ENCODE results near the gene FLYWCH2.
"Not testable (repeated sequence)": the region's sequence is repeated elsewhere in the genome, so short reads cannot be mapped to it uniquely, and the experiment has no call there.

Gene FLYWCH2

DNA sequence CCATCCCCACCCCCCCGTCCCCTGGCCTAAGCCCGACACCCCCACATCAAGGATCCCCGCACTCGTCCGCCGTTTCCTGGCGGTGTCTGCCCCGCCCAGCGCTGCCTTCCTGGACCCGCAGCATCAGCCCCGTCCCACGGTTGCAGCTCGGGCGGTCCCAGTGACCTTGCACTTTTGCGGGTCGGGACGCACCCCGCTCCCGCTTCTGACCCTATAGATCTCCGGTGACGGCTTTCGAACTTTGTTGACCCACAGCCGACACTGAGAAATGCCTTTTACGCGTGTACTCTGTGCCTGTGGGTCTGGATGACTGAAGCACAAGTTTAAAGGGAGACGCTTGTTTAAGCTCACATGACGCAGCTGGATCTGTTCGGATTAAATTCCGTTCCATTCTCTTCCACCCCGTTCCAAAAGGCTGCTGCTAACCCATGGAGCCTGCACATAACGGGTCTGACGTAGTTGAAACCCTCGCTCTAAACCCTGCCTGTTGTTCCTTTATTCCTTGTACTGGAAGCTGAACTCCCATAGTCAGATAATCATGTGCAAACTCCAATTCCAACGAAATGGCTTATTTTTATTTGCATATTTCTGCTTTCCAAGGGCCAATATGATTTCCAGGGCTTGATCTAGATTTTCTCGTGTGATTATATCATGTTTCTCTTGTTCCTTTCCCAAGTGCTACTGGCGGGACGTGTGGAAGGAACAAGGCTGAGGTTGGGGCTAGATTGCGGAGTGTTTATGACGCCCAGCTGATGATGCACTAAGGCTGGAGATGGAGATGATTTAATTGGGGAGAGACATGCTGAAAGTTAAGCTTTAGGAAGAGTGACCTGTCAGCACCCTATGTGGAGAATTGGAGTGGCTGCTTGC is 29.6 kb downstream of the FLYWCH2 start:
- peak; percentile 21 for DNase-seq (ENCODE audit: low read depth, low spot score)

DNA sequence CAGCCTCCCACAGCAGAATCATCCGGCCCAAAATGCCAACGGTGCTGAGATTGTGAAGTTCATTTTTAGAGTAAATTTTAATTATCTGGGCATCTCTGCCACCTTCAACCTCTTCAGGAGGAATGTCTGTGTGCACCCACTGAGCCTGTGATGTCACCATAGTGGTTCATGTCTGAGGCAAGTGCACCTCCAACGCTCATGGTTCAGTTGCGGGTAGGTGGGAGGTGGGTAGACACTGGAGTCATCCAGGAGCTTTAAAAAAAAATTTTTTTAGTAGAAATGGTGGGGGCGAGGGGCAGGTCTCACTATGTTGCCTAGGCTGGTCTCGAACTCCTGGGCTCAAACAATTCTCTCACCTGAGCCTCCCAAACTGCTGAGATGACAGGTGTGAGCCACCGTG is 30.6 kb downstream of the FLYWCH2 start:
- DNase-seq (ENCODE audit: low read depth, low spot score), result no peak

DNA sequence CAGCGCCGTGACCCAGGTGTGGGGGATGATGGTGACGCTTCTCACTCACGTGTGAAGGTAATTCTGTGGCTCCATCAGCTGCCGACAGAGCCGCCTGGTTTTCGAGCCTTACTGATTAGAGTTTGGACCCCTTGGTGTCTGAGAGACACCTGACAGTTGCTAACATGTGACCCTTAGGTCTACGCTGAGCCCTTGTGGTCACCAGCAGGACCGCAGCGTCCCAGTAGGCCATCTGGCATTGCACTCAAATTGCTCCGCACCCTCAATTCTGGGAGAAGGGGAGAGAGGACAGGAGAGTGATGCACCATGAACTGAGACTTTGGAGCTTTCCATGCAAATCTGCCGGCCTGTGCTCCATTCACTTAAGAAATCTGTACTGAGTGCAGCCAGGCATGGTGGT is 31.2 kb downstream of the FLYWCH2 start:
- no peak for DNase-seq (ENCODE audit: low read depth, low spot score)

DNA sequence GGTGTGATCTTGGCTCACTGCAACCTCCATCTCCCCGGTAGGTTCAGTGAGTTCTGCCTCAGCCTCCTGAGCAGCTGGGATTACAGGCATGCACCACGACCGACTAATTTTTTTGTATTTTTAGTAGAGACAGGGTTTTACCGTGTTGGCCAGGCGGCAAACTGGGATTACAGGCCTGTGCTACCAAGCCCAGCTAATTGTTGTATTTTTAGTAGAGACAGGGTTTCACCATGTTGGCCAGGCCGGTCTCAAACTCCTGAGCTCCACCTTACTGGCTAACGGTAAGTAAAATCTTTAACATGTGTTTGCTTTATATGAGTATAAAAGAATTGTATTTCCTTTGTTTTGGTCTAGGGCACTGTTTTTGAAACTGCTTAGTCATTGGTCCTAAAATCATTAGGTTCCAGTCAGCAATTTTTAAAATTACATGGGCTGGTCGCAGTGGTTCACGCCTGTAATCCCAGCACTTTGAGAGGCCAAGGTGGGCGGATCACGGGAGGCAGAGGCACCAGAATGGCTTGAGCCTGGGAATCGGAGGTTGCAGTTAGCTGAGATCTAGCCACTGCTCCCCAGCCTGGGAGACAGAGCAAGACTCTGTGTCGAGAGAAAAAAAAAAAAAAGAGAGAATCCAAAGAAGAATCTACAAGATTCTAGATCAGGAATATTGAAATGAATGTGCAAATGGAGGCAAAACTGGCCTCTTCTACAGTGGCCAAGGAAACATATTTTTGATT is 32.3 kb downstream of the FLYWCH2 start:
- DNase-seq (ENCODE audit: low read depth, low spot score), result no peak

DNA sequence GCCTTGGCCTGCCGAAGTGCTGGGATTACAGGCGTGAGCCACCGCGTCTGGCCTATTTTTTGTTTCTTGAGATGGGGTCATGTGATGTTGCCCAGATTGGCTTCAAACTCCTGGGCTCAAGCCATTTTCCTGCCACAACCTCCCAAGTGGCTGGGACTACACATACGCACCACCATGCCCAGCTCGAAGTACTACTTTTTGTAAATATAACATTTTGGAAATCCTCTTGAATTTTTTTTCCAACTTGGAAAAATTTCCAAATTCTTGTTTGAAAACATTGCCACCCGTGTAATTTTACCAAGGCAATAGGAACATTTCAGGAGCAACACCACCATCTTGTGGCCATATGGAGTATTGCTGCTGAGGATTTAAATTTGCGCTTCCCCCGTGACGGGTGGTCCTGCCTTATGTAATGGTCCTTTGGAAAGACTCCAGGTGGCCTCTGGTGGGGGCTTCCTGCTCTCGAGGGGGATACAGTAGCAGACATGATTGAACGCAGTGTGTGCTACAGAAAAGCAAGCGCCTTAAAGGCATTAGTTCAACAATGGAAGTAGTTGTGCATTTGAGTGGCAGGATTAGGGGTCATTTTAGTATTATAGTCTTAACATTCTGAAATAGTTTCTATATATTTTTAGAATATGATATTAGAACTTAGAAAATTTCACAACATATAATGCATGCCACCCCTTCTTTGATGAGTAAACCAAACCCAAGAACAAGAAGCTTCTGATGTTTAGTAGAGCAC is 36.7 kb downstream of the FLYWCH2 start:
- DNase-seq (ENCODE audit: low read depth, low spot score), result peak; percentile 32

DNA sequence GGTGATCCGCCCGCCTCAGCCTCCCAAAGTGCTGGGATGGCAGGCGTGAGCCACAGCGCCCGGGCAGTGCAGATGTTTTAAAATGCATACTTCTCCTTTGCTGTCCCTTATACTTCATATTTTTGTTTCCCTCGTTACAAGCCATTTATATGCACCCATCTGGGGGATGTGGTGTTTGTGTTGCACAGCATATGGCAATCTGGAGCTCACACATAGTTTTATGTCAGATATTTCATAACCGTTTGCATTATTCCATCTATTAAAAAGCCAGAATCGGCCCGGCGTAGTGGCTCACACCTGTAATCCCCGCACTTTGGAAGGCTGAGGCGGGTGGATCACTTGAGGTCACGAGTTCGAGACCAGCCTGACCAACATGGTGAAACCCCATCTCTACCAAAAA is 40.5 kb downstream of the FLYWCH2 start:
- DNase-seq (ENCODE audit: low read depth, low spot score), result no peak

DNA sequence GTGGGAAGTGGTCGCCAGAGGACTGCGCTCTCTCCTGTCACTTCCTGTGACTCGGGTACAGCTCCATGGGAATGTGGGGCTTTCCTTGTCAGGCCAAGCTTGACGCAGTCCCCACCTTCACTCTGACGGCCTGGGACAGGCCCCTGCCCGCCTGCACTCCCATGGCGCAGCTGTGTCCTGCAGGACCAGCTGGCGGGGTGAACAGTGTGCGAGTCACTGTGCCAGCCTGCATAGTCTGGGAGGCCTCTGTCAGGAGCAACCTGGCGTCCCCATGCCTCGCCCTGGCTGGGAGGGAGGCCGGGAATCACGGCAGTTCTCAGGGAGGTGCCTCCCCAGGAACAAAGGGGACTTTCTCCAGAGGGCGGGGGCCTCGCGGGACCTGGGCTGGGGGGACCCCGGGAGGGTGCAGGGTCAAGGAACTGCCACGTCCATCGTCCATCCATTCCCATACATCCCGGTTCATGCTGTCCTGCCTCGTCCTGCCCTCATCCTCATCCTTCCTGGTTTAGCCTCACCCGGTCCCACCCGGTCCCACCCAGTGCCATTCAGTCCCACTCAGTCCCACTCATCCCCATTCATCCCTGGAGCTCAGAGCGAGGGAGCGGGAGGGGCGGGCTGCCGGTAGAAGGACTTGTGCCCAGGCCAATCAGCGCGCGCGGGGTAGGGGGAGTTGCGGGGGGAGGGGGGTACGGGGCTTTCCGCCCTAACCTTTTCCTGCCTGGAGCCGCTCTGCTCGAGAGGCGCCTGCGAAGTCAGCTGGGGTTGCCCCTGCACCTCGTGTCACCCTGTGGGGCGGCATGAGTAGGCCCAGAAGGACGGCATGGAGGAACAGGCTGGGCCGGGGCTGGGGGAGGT is 42.1 kb downstream of the FLYWCH2 start:
- DNase-seq (ENCODE audit: low read depth, low spot score), result no peak

DNA sequence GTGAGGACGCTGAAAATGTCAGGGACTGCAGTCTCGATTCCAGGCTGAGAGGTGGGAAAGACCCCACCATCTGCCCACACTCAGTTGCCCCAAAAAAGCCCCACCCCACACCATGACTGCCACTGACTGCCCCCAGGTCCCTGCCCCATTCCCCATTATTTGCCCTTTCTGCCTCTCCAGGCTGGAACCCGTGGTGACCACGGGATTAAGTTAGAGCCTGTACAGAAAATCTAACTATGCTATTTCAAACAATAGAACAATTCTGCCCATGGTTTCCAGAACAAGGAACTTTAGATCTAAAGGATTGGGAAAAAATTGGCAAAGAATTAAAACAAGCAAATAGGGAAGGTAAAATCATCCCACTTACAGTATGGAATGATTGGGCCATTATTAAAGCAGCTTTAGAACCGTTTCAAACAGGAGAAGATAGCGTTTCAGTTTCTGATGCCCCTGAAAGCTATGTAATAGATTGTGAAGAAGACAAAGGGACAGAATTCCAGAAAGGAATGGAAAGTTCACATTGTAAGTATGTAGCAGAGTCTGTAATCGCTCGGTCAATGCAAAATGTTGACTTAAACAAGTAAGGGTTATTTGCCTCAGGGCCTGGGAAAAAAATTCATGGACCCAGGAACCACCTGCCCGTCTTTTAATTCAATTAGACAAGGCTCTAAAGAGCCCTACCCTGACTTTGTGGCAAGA is 43.1 kb downstream of the FLYWCH2 start:
- DNase-seq (ENCODE audit: low read depth, low spot score), result no peak

DNA sequence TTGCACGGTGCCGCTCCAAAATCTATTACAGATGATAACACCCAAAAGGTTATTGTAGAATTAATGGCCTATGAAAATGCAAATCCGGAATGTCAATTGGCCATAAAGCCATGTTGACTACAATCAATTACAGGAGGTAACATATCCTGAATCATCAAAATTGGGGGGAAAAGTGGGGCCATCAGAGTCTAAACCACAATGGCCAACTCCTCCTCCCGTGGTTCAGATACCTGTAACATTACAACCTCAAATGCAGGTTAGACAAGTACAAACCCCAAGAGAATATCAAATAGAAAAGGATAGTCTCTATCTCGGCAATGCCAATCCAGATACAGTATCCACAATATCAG is 43.6 kb downstream of the FLYWCH2 start:
- DNase-seq (ENCODE audit: low read depth, low spot score), result no peak

DNA sequence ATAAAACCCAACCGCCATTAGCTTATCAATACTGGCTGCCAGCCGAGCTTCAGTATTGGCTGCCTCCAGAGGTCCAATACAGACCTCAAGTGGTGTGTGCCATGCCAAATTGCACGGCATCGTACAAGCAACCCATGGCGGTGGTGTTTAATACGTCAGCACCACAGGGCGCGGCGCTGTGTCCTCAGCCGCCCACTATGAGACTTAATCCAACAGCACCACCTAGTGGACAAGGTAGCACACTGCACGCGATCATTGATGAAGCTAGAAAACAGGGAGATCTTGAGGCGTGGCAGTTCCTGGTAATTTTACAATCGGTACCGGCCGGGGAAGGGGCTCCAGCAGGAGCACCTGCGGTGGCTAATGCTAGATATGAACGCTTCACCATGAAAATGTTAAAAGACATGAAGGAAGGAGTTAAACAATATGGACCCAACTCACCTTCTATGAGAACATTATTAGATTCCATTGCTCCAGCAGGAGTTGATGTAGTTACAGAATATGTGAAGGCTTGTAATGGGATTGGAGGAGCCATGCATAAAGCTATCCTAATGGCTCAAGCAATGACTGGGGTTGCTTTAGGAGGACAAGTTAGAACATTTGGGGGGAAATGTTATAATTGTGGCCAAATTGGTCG is 44.1 kb downstream of the FLYWCH2 start:
- DNase-seq (ENCODE audit: low read depth, low spot score), result peak; percentile 73

DNA sequence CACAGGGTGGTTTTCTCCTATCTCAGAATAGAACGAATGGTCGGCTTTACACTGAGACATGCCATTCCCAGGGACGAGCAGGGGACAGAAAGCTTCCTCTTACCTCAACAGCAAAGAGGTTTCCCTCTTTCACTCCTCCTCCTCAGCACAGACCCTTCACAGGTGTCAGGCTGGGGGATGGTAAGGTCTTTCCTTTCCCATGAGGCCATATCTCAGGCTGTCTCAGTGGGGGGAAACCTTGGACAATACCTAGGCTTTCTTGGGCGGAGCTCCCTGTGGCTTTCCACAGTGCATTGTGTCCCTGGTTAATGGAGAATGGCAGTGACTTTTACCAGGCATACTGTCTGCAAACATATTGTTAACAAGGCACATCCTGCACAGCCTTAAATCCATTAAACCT is 45.1 kb downstream of the FLYWCH2 start:
- DNase-seq (ENCODE audit: low read depth, low spot score), result not testable (repeated sequence)

DNA sequence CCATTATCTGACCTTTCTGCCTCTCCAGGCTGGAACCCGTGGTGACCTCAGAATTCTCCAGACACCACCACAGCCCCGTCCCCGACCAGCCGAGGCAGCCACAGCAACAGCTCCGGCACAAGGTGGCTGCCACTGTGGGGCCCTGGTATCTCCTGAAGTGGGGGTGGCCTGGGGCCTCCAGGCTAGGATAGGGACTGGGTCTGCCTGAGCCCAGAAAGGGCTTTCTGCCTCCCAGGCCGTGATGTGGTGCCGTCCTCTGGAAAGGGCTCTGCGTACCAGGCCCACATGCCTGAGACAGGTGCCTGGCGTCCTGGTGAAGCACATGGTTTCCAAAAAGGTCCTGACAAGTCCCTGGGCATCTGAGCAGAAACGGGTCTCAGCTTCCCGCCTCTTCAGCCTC is 45.8 kb downstream of the FLYWCH2 start:
- no peak for DNase-seq (ENCODE audit: low read depth, low spot score)

DNA sequence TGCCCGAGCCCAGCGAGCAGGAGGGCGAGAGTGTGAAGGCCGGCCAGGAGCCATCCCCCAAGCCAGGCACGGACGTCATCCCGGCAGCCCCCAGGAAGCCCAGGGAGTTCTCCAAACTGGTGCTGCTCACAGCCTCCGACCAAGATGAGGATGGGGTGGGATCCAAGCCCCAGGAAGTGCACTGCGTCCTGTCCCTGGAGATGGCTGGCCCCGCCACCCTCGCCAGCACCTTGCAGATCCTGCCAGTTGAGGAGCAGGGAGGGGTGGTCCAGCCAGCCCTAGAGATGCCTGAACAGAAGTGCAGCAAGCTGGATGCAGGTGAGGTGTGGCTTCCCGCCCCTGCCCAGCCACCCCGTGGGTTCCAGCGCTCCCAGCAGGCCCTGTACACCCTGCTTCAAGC is 46.7 kb downstream of the FLYWCH2 start:
- no peak for DNase-seq (ENCODE audit: low read depth, low spot score)

DNA sequence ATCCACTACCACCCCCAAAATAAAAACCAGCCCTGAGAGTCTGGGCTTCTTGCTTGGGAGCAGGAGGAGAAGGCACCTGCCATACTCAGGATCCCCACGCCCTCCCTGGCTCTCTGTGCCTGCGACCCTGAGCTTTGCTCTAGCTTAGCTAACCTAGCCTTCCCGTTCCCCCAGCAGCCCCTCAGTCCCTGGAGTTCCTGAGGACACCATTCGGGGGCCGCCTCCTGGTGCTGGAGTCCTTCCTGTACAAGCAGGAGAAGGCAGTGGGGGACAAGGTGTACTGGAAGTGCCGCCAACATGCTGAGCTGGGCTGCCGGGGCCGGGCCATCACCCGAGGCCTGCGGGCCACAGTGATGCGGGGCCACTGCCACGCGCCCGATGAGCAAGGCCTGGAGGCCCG is 47.2 kb downstream of the FLYWCH2 start:
- no peak for DNase-seq (ENCODE audit: low read depth, low spot score)

DNA sequence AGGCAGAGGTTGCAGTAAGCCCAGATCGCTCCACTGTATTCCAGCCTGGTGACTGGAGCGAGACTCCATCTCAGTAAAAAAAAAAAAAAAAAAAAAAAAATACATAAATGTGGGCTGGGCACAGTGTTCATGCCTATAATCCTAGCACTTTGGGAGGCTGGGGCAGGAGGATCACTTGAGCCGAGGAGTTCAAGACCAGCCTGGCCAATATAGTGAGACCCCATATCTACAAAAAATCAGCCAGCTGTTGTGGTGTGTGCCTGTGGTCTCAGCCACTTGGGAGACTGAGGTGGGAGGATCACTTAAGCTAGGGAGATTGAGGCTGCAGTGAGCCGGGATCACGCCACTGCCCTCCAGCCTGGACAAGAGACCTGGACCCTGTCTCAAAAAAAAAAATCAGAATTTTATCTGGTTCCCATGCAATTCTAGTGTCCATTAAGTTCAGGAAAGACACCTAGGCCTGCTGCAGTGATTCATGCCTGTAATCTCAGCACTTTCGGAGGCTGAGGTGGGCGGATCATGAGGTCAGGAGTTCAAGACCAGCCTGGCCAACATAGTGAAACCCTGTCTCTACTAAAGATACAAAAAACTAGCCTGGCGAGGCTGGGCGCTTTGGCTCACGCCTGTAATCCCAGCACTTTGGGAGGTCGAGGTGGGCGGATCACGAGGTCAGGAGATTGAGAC is 48.4 kb downstream of the FLYWCH2 start:
- not testable (repeated sequence) for DNase-seq (ENCODE audit: low read depth, low spot score)

DNA sequence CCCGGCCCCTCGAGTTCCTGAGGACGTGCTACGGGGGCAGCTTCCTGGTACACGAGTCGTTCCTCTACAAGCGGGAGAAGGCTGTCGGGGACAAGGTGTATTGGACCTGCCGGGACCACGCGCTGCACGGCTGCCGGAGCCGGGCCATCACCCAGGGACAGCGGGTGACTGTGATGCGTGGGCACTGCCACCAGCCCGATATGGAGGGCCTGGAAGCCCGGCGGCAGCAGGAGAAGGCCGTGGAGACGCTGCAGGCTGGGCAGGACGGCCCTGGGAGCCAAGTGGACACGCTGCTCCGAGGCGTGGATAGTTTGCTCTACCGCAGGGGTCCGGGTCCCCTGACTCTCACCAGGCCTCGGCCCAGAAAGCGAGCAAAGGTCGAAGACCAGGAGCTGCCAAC is 50.1 kb downstream of the FLYWCH2 start:
- DNase-seq (ENCODE audit: low read depth, low spot score), result no peak

DNA sequence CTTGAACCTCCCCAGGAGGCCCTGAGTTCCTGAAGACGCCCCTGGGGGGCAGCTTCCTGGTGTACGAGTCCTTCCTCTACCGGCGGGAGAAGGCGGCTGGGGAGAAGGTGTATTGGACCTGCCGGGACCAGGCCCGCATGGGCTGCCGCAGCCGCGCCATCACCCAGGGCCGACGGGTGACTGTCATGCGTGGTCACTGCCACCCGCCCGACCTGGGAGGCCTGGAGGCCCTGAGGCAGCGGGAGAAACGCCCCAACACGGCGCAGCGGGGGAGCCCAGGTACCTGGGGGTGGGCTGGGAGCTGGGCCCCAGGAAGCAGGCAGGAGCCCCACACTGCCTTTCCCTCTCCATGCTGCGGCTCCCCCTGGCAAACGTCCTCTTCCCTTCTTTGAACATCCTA is 50.7 kb downstream of the FLYWCH2 start:
- no peak for DNase-seq (ENCODE audit: low read depth, low spot score)

DNA sequence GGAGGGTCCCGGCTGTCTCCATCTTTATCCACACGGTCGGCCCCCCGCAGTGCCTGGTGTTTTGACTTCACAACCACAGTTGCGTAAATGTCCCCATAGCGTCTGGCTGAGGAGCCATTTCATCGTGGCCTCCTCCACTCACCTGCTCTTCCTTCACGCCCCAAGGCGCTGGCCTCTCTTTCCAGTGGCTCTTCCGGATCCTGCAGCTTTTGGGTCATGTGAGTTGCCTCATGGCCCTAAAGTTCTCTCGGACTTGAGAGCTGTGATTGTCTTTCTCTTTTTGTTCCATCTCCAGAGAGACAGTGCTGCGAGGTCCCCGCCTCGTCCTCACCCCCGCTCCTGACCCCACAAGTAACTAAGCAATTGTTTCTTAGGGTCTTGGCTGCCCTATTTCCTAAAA is 51.4 kb downstream of the FLYWCH2 start:
- DNase-seq (ENCODE audit: low read depth, low spot score), result no peak

DNA sequence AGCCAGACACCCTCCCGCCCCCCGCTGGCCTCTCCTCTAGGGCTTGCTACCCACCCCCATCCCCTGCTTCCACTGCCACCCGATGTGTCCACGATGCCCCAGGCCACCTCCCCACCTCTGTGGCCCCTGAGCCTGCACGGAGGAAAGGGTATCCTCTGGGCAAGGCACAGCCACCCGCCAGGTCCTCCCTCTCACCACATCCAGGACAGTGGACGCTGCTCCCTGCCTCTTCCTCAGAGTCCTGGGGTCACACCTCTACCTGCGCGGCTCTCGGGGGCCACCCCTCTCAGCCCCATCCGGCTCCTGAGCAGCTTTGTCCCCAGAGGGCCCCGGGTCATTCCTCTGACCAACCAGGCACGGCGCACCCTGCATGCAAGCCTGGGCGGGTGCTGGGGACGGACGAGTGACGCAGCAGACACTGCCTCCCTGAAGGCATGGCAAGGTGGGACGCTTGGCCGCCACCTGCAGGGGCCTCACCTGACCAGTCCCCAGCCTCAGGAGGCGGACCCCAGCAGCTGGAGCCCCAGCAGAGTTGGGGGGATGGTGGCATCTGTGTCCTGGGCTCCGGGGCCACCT is 53.5 kb downstream of the FLYWCH2 start:
- no peak for DNase-seq (ENCODE audit: low read depth, low spot score)
